GM15510 (cell line): ENCODE measurements around the gene GTPBP3.

ENCODE experiments used
- POLR2A ChIP-seq: IDR thresholded peaks from 3 replicates; pipeline ENCODE4 v1.6.1; 2011; ENCODE audit warnings: borderline replicate concordance; ENCODE audit not compliant: insufficient read length; ENCODE audit errors: extremely low read depth

The GTPBP3 gene

GRCh38 chr19:17320435-17320834, 16.9 kb upstream of the GTPBP3 start:
- TF ChIP-seq POLR2A: no peak

- no peak for TF ChIP-seq POLR2A
These were observed 15.5 kb upstream of the GTPBP3 start for GRCh38 chr19:17321655-17322489.

- TF ChIP-seq POLR2A: no peak
These were observed 14.5 kb upstream of the GTPBP3 start for GRCh38 chr19:17322854-17323253.

- no peak for TF ChIP-seq POLR2A
These were observed 13.9 kb upstream of the GTPBP3 start for GRCh38 chr19:17323300-17323963.

- no peak for TF ChIP-seq POLR2A
These were observed 13.4 kb upstream of the GTPBP3 start for GRCh38 chr19:17323964-17324332.

GRCh38 chr19:17324357-17325114, 12.8 kb upstream of the GTPBP3 start:
- TF ChIP-seq POLR2A: no peak

GRCh38 chr19:17325133-17325532, 12.2 kb upstream of the GTPBP3 start:
- TF ChIP-seq POLR2A: no peak

GRCh38 chr19:17325881-17326594, 11.3 kb upstream of the GTPBP3 start:
- no peak for TF ChIP-seq POLR2A

GRCh38 chr19:17326595-17326966, 10.8 kb upstream of the GTPBP3 start:
- TF ChIP-seq POLR2A: no peak

GRCh38 chr19:17327068-17327653, 10.2 kb upstream of the GTPBP3 start:
- TF ChIP-seq POLR2A: no peak

GRCh38 chr19:17327654-17328516, 9.5 kb upstream of the GTPBP3 start:
- no peak for TF ChIP-seq POLR2A

- no peak for TF ChIP-seq POLR2A
These were observed 8.6 kb upstream of the GTPBP3 start for GRCh38 chr19:17328517-17329365.
